Mesothelial cell of epicardium (in vitro differentiated cells): ENCODE results near the gene RALGDS. TPM values are rescaled to one million over a fixed set of nuclear protein-coding genes. Genes with fewer than 3 reads are reported as not detected.

Experiments used
- DNase-seq, 2 experiments: peaks; one replicate each; pipeline ENCODE4 v3.0.0; 2021; ENCODE audit warnings: low spot score in 2 of 2; ENCODE audit not compliant: unreplicated experiment in 2 of 2
- H3K27ac Mint-ChIP-seq: 2 replicates; pipeline ENCODE4 v1.8.0; 2021; ENCODE audit warnings: mixed read lengths
- H3K27me3 Mint-ChIP-seq: 2 replicates; pipeline ENCODE4 v1.8.0; 2021; ENCODE audit warnings: low read depth, mixed read lengths
- H3K36me3 Mint-ChIP-seq: 2 replicates; pipeline ENCODE4 v1.8.0; 2021; ENCODE audit warnings: mixed read lengths
- H3K4me1 Mint-ChIP-seq: 2 replicates; pipeline ENCODE4 v1.8.0; 2021; ENCODE audit warnings: mixed read lengths
- H3K4me3 Mint-ChIP-seq: 2 replicates; pipeline ENCODE4 v1.8.0; 2021; ENCODE audit warnings: mild to moderate bottlenecking, moderate library complexity, mixed read lengths
- H3K9me3 Mint-ChIP-seq: 2 replicates; pipeline ENCODE4 v1.8.0; 2021; ENCODE audit warnings: mixed read lengths
- total RNA-seq: library from RNA; stranded (reverse); gene quantifications from 3 replicates; pipeline ENCODE4 v1.2.1, GENCODE V29; 2021
- TF ChIP-seq, protein P1 (sequence below): fragments of 200-600 bp; sonication (generic); IDR thresholded peaks from one replicate; pipeline ENCODE4 v1.5.0; 2021; ENCODE audit warnings: antibody characterized with exemption; ENCODE audit not compliant: unreplicated experiment

RALGDS gene
- total RNA-seq, 1 donor from 2014 or later, result 83.5 TPM

DNA sequence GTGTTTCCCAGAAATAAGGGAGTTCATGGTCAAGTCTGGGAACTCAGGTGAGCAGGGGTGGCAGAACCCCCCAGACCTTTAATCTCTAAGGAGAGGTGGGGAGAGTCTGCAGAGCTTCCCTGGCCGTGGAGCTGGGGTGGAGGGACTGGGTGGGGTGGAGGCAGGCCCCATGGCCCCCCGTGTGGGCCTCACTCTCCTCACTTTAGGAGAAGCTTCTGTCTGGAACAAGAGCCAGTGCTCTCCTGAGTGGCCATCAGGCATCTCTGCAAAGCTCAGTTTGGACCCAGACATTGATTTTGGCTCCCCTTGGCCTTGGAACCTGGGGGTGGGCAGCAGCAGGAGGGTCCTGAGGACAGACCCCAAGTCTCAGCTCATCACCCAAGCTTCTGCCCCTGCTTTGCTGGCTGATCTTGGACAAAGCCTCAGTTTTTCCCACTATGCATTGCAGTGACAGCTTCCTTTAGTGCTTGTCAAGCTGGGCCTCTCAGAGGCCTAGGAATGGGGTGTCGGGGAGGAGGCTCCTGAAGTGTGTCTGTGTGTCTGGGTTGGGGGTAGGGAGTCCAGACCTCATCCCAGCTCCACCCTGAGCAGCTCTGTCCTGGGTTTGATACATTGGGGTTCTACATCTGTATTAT lies 46.2 kb upstream of the RALGDS start:
- no peaks in the 10 kb centered on the region for H3K36me3 Mint-ChIP-seq
- H3K4me1 Mint-ChIP-seq, result peaks cover 17% of the 10 kb centered on the region
- DNase-seq, result peak in 1 of 2 experiments; percentile 33
- TF ChIP-seq, protein P1, sequence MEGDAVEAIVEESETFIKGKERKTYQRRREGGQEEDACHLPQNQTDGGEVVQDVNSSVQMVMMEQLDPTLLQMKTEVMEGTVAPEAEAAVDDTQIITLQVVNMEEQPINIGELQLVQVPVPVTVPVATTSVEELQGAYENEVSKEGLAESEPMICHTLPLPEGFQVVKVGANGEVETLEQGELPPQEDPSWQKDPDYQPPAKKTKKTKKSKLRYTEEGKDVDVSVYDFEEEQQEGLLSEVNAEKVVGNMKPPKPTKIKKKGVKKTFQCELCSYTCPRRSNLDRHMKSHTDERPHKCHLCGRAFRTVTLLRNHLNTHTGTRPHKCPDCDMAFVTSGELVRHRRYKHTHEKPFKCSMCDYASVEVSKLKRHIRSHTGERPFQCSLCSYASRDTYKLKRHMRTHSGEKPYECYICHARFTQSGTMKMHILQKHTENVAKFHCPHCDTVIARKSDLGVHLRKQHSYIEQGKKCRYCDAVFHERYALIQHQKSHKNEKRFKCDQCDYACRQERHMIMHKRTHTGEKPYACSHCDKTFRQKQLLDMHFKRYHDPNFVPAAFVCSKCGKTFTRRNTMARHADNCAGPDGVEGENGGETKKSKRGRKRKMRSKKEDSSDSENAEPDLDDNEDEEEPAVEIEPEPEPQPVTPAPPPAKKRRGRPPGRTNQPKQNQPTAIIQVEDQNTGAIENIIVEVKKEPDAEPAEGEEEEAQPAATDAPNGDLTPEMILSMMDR, result no peak
- no peaks in the 10 kb centered on the region for H3K27me3 Mint-ChIP-seq
- no peak overlapping the region for H3K27ac Mint-ChIP-seq
- H3K4me3 Mint-ChIP-seq, result no peak overlapping the region
- H3K9me3 Mint-ChIP-seq, result no peaks in the 10 kb centered on the region

DNA sequence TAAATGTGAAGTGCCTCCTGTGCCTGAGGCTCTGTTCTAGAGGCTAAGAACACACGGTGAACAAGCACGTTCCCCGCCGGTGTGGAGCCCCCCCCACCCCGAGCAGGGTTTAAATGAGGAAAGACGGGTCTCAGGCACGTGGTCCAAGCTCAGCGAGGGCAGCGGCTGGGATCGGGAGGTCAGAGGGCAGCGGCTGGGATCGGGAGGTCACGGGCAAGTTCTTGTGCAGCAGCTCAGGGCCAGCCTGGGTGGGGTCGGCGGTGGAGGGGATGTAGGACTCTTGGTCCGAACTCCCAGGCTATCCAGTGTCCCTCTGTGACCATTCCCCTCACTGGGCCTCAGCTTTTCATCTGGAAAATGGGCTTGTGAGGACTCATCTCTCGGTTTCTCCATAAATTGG lies 45.4 kb upstream of the RALGDS start:
- DNase-seq, result peak in 1 of 2 experiments; percentile 11
- Mint-ChIP-seq H3K27me3 (no peaks in the 10 kb centered on the region), H3K4me1 (peaks cover 17% of the 10 kb centered on the region), H3K4me3 (no peak overlapping the region), H3K27ac (no peak overlapping the region), H3K36me3 (peaks cover under 1% of the 10 kb centered on the region), H3K9me3 (no peaks in the 10 kb centered on the region)
- TF ChIP-seq, protein P1, result no peak

DNA sequence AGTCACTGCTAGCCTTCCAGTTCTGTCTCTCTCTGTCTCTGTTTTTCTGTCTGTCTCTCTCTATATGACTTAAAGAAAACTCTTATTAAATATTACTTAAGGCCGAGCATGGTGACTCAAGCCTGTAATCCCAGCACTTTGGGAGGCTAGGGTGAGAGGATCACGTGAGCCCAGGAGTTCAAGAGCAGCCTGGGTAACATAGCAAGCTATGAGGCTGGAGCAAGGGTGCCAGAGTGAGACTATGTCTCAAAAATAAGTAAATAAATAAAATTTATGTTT lies 44.4 kb upstream of the RALGDS start:
- DNase-seq, result no peak
- Mint-ChIP-seq H3K4me3 (no peak overlapping the region), H3K27me3 (no peaks in the 10 kb centered on the region), H3K4me1 (peaks cover 17% of the 10 kb centered on the region), H3K36me3 (peaks cover 6% of the 10 kb centered on the region), H3K9me3 (no peaks in the 10 kb centered on the region), H3K27ac (no peak overlapping the region)
- TF ChIP-seq, protein P1, result no peak

DNA sequence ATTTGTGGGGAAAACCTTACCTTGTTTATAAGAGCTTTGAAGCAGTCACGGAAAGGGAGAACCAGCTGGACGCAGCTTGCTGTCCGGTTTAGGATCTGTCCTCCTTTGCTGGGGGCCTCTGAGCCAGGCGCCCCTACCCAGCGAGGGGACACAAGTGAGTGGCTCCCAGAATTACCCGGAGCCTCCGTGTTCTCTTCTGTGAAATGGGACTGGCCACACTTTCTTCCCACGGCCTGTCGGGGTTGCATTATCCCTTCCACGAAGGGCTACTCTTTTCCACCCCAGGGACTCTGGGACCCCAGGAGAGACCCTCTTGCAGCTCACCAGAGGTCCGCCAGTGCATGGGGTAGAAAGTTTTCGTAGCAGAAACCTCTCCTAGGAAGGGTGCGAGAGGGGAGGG lies 43.2 kb upstream of the RALGDS start:
- Mint-ChIP-seq H3K27me3 (no peaks in the 10 kb centered on the region), H3K4me3 (peak overlapping the region; percentile 79), H3K9me3 (no peaks in the 10 kb centered on the region), H3K27ac (no peak overlapping the region), H3K36me3 (peaks cover 12% of the 10 kb centered on the region), H3K4me1 (peaks cover 14% of the 10 kb centered on the region)
- DNase-seq, result no peak
- TF ChIP-seq, protein P1, result no peak

DNA sequence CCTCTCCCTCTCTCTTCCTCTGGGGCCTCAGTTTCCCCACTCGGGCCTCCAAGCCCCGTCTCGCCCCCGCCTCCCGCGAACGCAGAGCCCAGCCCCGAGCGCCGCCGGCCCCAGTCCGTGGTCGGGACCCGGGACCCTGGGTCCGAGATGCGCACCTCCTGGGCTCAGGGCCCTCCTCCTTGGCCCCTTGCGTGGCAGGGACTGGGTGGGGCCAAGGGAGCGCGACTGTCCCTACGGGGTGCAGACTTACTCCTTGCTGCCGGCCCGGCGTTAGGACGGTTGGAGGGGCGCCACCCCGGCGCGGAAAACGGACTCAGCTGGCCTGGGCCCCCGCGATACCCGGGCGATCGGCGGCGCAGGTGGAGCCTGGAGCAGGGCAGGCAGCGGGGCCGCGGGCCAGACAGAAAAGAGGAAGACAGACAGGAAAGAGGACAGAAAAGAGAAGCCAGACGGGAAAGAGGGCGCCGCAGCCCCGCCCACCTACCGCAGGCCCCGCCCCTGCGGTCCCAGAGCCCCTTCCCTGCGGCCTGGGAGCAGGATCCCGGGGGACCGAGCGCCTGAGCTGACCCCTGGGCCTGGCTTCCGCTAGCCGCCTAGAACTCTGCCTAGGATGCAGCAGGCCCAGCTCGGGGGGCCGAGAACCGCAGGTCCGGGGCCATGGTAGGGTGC lies 42.6 kb upstream of the RALGDS start, which contains the start of gene GBGT1:
Gene GBGT1, minus strand, starts transcription at position 411 of the 669 bp plus-strand sequence. CDS start 1,502 bp downstream, outside the sequence.
- Mint-ChIP-seq H3K27ac (no peak within 1 kb of the TSS), H3K27me3 (no peaks in the 10 kb centered on the region), H3K36me3 (peaks cover 14% of the 10 kb centered on the region), H3K4me3 (peak within 1 kb of the TSS; percentile 79), H3K4me1 (peaks cover 10% of the 10 kb centered on the region), H3K9me3 (no peaks in the 10 kb centered on the region)
- DNase-seq, result peak in 1 of 2 experiments; percentile 74
- TF ChIP-seq, protein P1, result no peak
